HG03196 (cell line): ENCODE measurements around the gene PPT1.
A peak's percentile ranks its signal among the peaks of the same experiment; 100 is the strongest.
"Not testable (repeated sequence)": the region's sequence is repeated elsewhere in the genome, so short reads cannot be mapped to it uniquely, and the experiment has no call there.

Experiments
- ATAC-seq: cut with Tn5 transposase; IDR thresholded peaks from one replicate; pipeline ENCODE4 v1.9.1; 2021; ENCODE audit not compliant: unreplicated experiment

The PPT1 gene

GRCh38 chr1:40092706-40093639 lies 4.1 kb downstream of the PPT1 start:
- ATAC-seq = no peak

- ATAC-seq = no peak
Observed at GRCh38 chr1:40092241-40092640, 4.8 kb downstream of the PPT1 start.

GRCh38 chr1:40090652-40091355 lies 6.2 kb downstream of the PPT1 start:
- no peak for ATAC-seq

DNA sequence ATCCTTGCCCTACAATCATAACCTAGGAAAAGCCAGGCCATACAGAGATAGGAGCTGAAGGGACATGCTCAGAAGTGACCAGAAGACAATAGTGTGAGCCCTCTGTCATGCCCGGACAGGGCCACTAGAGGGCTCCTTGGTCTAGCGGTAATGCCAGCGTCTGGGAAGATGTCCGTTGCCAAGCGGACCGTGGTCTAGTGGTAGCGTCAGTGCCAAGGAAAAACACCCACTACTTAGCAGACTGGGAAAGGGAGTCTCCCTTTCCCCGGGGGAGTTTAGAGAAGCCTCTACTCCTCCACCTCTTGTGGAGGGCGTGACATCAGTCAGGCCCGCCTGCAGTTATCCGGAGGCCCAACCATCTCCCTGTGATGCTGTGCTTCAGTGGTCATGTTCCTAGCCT lies 12.3 kb downstream of the PPT1 start:
- ATAC-seq = not testable (repeated sequence)

GRCh38 chr1:40081871-40082270 lies 15.2 kb downstream of the PPT1 start:
- no peak for ATAC-seq

GRCh38 chr1:40079774-40080400 lies 17.2 kb downstream of the PPT1 start:
- no peak for ATAC-seq

GRCh38 chr1:40078512-40079333 lies 18.3 kb downstream of the PPT1 start:
- no peak for ATAC-seq

GRCh38 chr1:40076895-40077312 lies 20.1 kb downstream of the PPT1 start:
- no peak for ATAC-seq

DNA sequence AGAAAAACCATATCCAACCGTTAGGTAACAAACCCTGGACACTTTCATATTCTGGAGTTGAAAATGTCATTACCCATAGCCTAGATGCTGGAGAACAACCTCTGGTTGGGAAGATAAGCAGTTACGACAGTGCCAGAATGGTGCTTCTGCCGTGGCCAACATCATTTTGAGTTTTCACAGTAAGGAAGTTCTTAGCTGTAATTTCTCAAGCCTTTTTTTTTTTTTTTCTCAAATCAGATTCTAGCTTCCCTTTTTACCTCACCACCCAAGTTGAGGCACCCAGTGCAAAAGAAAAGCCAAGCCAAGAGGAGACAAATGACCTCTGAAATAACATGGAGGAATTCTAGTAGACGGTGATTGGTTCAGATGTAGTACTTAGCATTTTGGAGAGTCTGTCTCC lies 21.8 kb downstream of the PPT1 start:
- no peak for ATAC-seq

- no peak for ATAC-seq
Observed at GRCh38 chr1:40073062-40073461, 24.0 kb downstream of the PPT1 start.

- no peak for ATAC-seq
Observed at GRCh38 chr1:40072142-40072541, 24.9 kb downstream of the PPT1 start.

GRCh38 chr1:40067851-40068250 lies 29.2 kb downstream of the PPT1 start:
- ATAC-seq = no peak

DNA sequence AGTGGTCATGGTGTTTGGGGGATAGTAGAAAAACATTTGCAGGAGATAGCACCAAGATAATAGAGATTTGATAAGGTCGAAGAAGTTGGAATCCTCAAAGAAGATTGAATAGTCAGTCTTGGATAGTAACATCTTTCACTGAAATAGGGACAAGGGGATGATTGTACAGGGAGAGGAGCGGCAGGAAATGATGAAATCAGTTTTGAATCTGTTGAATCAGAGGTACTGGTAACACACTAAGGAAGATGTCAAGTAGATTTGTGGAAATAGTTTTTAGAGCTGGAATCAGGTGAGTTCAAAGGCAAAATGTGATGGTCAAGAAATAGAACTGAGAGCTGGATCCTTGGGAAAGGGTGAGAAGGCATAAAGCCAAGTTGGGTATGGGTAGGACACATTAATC lies 30.0 kb downstream of the PPT1 start:
- ATAC-seq = no peak

DNA sequence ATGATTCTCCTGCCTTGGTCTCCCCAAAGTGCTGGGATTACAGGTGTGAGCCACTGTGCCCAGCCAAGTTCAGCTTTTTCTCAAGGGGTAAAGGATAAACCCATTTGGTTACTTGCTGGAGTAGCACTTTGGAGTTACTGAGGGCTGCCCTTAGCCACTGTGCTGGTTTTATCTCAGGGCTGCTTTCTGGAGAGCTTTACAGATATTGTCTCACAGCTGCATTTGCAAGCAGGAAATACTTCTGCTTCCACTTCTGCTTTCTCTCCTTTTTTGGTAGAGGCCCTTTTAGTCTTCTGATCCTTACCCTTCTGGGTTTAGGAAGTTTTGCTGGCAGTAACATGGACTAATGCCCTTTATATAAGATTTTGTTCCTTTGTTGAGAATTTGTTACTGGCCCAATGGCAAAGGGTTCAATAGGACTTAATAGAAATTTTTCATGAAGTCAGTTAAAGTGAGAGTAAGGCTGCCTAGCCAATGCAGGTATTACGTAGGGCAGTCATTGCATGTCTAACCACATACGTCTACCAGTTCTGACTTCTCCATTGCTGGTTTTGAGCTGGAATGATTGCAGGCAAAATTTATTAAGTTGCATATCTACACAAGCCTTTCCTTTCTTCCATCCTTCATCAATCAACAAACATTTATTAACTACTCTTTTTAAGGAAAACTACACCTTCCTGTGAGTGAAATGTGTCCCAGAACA lies 32.1 kb downstream of the PPT1 start:
- peak; percentile 68 for ATAC-seq

DNA sequence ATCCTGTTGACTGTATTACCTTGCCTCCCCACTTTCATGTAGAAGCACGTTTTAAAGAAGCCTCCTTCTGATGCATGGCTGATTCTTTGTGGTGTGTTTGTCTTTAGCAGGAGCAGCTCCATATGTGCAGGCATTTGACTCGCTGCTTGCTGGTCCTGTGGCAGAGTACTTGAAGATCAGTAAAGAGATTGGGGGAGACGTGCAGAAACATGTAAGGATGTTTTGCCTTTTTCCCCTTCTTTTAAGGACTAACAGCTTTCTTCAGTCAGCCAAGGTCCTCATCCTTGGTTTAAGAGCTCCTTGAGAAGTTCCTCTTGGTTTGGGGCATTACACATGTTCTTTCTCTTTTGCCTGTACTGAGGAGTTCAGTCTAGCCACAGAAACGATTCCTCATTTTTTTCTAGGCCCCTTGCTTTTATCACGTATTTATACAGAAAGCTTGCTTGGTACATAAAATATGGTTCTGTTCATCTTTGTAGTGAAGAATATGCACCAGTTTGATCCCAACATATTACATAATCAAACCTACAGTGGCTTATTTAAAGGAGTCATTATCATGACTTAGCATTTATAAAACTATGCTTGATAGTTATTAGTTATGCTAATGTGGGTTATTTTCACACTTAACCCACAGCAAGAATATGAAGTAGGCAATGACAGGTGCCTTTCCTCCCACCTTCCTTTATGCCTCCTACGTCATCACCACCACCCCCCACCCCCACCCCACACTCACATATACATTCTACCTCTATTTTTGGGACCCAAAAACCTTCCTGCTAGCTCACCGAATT lies 36.9 kb downstream of the PPT1 start:
- no peak for ATAC-seq

DNA sequence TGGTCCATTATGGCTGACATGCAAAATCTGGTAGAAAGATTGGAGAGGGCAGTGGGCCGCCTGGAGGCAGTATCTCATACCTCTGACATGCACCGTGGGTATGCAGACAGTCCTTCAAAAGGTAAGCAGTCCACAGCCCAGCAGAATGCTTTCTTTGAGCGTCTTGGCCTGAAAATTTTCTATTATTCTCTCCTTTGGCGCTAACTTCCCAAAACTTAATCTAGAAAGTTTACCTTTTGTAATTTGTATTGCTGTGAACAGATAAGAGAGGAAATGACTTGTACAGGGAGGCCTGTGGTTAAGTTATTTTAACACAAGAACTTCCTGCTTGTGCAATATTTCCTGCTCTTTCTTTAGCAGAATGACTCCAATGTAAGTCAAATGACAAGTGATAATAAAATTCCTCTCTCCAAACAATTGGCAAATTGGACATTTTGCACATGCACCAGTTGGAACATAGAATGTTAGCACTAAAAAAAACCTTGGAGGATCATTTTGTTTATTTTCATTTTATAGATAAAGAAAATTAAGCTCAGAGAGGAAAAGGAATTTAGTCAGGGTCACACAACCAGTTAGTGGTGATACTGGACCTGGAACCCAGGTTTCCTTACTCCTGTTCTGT lies 37.6 kb downstream of the PPT1 start:
- ATAC-seq = no peak

GRCh38 chr1:40058453-40059337 lies 38.4 kb downstream of the PPT1 start:
- no peak for ATAC-seq

- no peak for ATAC-seq
Observed at GRCh38 chr1:40058097-40058452, 39.0 kb downstream of the PPT1 start.
